MM.1S (cell line): ENCODE data around the gene CIITA.

Source experiments
- DNase-seq: peaks from one replicate; pipeline ENCODE4 v3.0.0-alpha.2; 2015
- H2AFZ ChIP-seq: fragments of 300-600 bp; sonication (generic); 2 replicates; pipeline ENCODE4 v1.6.0; 2016; ENCODE audit warnings: antibody characterized with exemption, low read length
- H3F3A ChIP-seq: fragments of 300-600 bp; sonication (generic); 2 replicates; pipeline ENCODE4 v1.6.1; 2016; ENCODE audit warnings: mild to moderate bottlenecking, antibody characterized with exemption, low read length, moderate library complexity, mixed read lengths; ENCODE audit not compliant: insufficient read depth
- H3K27ac ChIP-seq: fragments of 300-600 bp; sonication (generic); 2 replicates; pipeline ENCODE4 v1.5.1; 2016; ENCODE audit warnings: mild to moderate bottlenecking, low read length
- H3K27me3 ChIP-seq: fragments of 300-600 bp; sonication (generic); replicated peaks from 2 replicates; pipeline ENCODE4 v1.6.0; 2016; ENCODE audit warnings: low read length; ENCODE audit not compliant: insufficient read depth
- H3K36me3 ChIP-seq: fragments of 300-600 bp; sonication (generic); replicated peaks from 2 replicates; pipeline ENCODE4 v1.6.1; 2016; ENCODE audit warnings: mild to moderate bottlenecking, low read length, mixed read lengths; ENCODE audit not compliant: insufficient read depth
- H3K4me1 ChIP-seq: fragments of 300-600 bp; sonication (generic); 2 replicates; pipeline ENCODE4 v1.6.1; 2016; ENCODE audit warnings: low read length, mixed read lengths
- H3K4me2 ChIP-seq: fragments of 300-600 bp; sonication (generic); 2 replicates; pipeline ENCODE4 v1.6.0; 2016; ENCODE audit warnings: low read depth, low read length
- H3K4me3 ChIP-seq: fragments of 300-600 bp; sonication (generic); 2 replicates; pipeline ENCODE4 v1.5.1; 2016; ENCODE audit warnings: low read length, mixed read lengths
- H3K79me2 ChIP-seq: fragments of 300-600 bp; sonication (generic); 2 replicates; pipeline ENCODE4 v1.6.1; 2016; ENCODE audit warnings: mixed run types, low read length, mixed read lengths
- H3K9ac ChIP-seq: fragments of 300-600 bp; sonication (generic); 2 replicates; pipeline ENCODE4 v1.6.1; 2016; ENCODE audit warnings: low read length, mixed read lengths
- H3K9me2 ChIP-seq: fragments of 300-600 bp; sonication (generic); replicated peaks from 2 replicates; pipeline ENCODE4 v1.6.1; 2016; ENCODE audit warnings: mild to moderate bottlenecking, low read length, mixed read lengths; ENCODE audit not compliant: insufficient read depth
- H3K9me3 ChIP-seq: fragments of 300-600 bp; sonication (generic); replicated peaks from 2 replicates; pipeline ENCODE4 v1.6.1; 2016; ENCODE audit warnings: mild to moderate bottlenecking, low read length, mixed read lengths; ENCODE audit not compliant: insufficient read depth
- H4K20me1 ChIP-seq: fragments of 300-600 bp; sonication (generic); 2 replicates; pipeline ENCODE4 v1.6.1; 2016; ENCODE audit warnings: mild to moderate bottlenecking, low read length, moderate library complexity, mixed read lengths; ENCODE audit not compliant: insufficient read depth
- CTCF ChIP-seq: fragments of 300-600 bp; sonication (generic); IDR thresholded peaks from 2 replicates; pipeline ENCODE4 v1.5.1; 2016; ENCODE audit warnings: antibody characterized with exemption, low read length, mixed read lengths
- EZH2 ChIP-seq: fragments of 300-600 bp; sonication (generic); optimal IDR thresholded peaks from 2 replicates; pipeline ENCODE3; 2017; ENCODE audit warnings: low read depth, mild to moderate bottlenecking, antibody characterized with exemption, low read length, mixed read lengths
- EZH2phosphoT487 ChIP-seq: fragments of 300-600 bp; sonication (generic); IDR thresholded peaks from 2 replicates; pipeline ENCODE4 v1.6.1; 2018; ENCODE audit warnings: antibody characterized with exemption, low read length

CIITA gene

DNA sequence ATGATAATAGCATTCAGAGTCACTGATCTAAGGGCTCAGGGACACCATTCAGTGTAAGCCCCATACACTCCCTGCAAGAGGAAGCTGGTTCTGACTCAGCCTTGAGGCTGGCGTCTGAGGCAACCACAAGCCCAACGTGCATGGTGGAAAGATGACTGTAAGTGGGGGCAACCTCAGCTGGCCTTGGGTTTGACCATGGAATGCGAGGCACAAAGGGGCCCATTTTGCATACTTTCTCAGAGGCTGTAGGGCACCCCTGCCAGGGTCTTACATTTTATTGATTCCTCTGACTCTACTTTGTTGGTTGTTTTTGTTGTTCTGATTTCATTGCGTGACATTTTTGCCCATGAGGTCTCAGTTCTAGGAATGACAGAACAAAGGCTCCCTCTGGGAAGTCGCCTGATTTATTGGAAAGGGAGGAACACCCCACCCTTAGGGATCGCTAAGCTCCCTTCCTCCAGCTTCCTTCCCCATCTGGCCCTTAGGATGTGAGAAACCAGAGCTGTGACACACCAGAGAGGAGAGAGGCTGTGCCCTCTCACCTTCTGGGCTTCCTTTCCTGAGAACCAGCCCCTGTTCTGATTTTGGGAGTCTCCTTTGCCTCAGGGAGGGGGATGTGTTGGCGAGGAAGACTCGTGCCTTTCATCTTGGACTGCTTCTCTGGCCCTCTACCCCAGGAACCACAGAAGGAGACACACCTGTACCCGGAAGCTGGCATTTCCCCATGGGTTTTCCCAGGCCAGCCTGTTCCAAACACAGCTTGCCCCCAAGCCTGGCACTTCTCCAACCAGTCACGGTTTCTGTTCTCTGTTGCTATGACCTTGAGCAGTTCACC lies 5.6 kb upstream of the CIITA start:
- no peak for TF ChIP-seq CTCF
- TF ChIP-seq EZH2: no peak
- no peak for TF ChIP-seq EZH2phosphoT487
- peak; percentile 23 for DNase-seq

DNA sequence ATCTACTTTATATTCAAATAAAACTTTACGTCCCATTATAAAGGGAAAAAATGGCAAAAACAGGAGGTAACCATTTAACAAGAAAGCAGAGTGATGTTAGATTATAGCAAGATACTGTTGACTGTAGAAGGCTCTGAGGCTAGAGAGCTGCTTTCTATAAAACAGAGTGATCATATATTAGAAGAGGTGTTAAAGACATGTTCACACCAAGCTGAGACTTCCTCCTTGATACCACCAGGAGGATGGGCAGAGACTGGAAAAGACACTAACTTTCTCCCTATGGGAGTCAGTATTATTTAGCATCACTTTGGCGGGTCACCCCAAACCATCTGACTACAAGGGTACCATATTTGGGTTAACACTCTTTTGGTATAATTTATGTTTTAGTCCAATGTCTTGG lies 687 bp upstream of the CIITA start:
- peaks cover 42% of the 10 kb centered on the region for H3K4me1 ChIP-seq

More for the DNA sequence above, 5.6 kb upstream of the CIITA start:
- Histone ChIP-seq H3K9me2 (no peaks in the 10 kb centered on the region), H3K36me3 (no peaks in the 10 kb centered on the region), H3K9me3 (no peaks in the 10 kb centered on the region), H3K4me2 (no peak overlapping the region), H3K27ac (no peak overlapping the region), H3K79me2 (no peaks in the 10 kb centered on the region), H3F3A (peaks cover 26% of the 10 kb centered on the region), H3K4me1 (peaks cover 46% of the 10 kb centered on the region), H3K4me3 (no peak overlapping the region), H3K9ac (no peak overlapping the region), H4K20me1 (no peaks in the 10 kb centered on the region), H2AFZ (no peak overlapping the region), H3K27me3 (no peaks in the 10 kb centered on the region)

GRCh38 chr16:10877472-10877946 lies 507 bp downstream of the CIITA start:
- peak overlapping the region; percentile 59 for H3K9ac ChIP-seq
- peaks cover 62% of the 10 kb centered on the region for H3F3A ChIP-seq
- peak overlapping the region; percentile 72 for H3K4me3 ChIP-seq
- peak overlapping the region; percentile 29; the same call in 1 of the 2 replicates for H2AFZ ChIP-seq
- no peaks in the 10 kb centered on the region for H3K9me2 ChIP-seq
- peaks cover 43% of the 10 kb centered on the region for H3K4me1 ChIP-seq
- TF ChIP-seq CTCF (peak; percentile 34), EZH2 (no peak), EZH2phosphoT487 (no peak)
- H4K20me1 ChIP-seq: no peaks in the 10 kb centered on the region
- H3K27ac ChIP-seq: peak overlapping the region; percentile 74
- no peaks in the 10 kb centered on the region for H3K36me3 ChIP-seq
- peak overlapping the region; percentile 80 for H3K4me2 ChIP-seq
- H3K9me3 ChIP-seq: no peaks in the 10 kb centered on the region
- peak; percentile 73 for DNase-seq
- no peaks in the 10 kb centered on the region for H3K27me3 ChIP-seq
- H3K79me2 ChIP-seq: peaks cover 40% of the 10 kb centered on the region

More for the DNA sequence above, 687 bp upstream of the CIITA start:
- Histone ChIP-seq H3K9me2 (no peaks in the 10 kb centered on the region), H3K36me3 (no peaks in the 10 kb centered on the region), H3K79me2 (peaks cover 31% of the 10 kb centered on the region), H3K9me3 (no peaks in the 10 kb centered on the region), H2AFZ (no peak overlapping the region), H3K4me3 (no peak overlapping the region), H3K27me3 (no peaks in the 10 kb centered on the region), H3F3A (peaks cover 54% of the 10 kb centered on the region), H3K9ac (peak overlapping the region; percentile 3; the same call in 1 of the 2 replicates), H3K27ac (peak overlapping the region; percentile 58; the same call in 1 of the 2 replicates), H4K20me1 (no peaks in the 10 kb centered on the region), H3K4me2 (peak overlapping the region; percentile 80)
- DNase-seq: no peak
- TF ChIP-seq CTCF (no peak), EZH2phosphoT487 (no peak)
